GM21737 (cell line): ENCODE results near the gene GIGYF1.
"Not testable (repeated sequence)": the region's sequence is repeated elsewhere in the genome, so short reads cannot be mapped to it uniquely, and the experiment has no call there.

Source experiments
- ATAC-seq: cut with Tn5 transposase; IDR thresholded peaks from one replicate; pipeline ENCODE4 v1.9.1; 2021; ENCODE audit warnings: mild to moderate bottlenecking, moderate library complexity; ENCODE audit not compliant: unreplicated experiment

GIGYF1 gene

DNA sequence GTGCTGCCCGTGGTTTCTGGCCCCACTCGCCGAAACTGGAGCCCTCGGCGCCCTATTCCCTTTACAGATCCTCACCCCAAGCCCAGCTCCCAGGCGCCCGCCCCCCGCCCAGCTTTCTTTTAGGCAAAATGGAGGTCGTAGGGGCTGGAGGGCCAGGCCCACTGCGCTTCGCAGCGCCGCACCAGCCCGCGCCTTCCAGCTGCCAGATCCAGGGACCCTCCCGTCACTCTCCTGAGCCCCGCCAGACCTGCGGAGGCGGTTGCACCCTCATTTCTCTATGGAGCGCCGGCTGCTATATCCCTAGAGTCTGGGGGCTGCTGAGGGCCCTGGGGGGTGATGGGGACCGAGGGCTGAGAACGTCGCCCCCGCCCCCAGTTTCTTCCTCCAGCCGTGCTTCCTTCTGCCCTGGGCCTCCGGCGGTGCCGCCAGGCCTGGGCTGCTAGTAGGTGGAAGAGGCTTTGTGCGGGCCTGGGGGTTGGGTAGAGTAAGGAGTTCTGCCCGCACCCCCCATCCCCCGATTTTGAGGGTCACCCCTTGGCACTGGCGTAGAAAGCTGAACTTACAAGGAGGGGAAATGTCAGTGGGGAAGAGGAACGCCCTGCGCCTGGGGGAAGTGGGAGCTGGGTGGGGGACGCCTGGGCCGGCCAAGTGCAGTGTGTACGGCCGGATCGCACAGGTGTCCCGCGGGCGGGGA lies 19.5 kb downstream of the GIGYF1 start:
- no peak for ATAC-seq

DNA sequence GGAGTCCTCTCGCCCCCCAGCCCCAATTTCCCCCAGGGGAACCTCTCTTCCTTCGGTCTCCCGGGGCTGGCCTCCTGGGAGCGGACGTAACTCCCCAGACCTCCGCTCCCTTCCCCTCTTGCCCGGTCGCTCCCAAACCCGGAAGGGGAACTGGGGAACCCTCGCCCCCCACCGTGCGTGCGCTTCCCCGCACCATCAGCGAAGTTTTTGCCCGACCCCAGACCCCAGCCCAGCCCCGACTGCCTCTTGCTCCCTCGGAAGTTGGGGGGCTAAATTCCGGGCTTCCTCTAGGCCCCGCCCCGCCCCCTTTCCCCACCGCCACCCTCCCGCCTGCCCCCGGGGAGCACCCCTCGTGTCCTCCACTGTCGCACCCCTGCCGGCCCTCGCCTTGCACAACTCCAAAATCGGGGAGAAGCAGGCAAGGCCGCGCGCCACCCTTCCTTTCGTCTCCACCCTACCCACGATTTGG lies 20.1 kb downstream of the GIGYF1 start:
- peak; percentile 0 for ATAC-seq

DNA sequence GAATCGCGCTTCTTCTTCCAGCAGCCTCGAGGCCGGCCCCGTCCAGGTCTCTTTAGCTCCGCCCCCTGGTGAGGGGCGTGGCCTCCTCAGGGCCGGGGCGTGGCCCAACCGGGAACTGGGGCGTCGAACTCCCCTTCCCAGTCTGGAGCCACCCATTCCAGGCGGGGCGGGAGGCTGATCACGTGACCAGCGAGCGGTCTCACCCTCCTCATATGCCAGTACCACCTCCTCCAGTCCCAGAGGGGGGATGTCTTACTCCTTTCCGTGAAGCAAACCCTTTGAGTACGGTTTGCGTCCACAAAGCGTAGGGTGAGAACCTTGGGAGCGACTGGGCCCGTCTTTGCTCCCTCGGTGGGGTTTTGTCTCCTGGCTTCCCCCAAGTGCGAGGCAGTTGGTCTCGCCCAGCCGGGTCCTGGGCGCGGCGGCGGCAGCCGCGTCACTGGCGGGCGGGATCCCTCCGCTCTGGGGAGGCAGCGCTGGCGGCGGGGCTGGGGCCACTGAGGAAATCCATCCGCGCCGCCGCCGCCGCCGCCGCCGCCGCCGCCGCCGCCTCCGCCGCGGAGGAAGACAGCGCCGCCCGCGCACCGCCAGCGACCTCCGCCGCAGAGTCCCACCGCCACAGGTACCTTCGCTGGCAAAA lies 20.6 kb downstream of the GIGYF1 start, which contains the start of gene GNB2:
TSS of gene GNB2 (plus strand) at position 439 of the 640 bp plus-strand sequence. CDS start 2,526 bp downstream, outside the sequence.
- peak; percentile 51 for ATAC-seq

DNA sequence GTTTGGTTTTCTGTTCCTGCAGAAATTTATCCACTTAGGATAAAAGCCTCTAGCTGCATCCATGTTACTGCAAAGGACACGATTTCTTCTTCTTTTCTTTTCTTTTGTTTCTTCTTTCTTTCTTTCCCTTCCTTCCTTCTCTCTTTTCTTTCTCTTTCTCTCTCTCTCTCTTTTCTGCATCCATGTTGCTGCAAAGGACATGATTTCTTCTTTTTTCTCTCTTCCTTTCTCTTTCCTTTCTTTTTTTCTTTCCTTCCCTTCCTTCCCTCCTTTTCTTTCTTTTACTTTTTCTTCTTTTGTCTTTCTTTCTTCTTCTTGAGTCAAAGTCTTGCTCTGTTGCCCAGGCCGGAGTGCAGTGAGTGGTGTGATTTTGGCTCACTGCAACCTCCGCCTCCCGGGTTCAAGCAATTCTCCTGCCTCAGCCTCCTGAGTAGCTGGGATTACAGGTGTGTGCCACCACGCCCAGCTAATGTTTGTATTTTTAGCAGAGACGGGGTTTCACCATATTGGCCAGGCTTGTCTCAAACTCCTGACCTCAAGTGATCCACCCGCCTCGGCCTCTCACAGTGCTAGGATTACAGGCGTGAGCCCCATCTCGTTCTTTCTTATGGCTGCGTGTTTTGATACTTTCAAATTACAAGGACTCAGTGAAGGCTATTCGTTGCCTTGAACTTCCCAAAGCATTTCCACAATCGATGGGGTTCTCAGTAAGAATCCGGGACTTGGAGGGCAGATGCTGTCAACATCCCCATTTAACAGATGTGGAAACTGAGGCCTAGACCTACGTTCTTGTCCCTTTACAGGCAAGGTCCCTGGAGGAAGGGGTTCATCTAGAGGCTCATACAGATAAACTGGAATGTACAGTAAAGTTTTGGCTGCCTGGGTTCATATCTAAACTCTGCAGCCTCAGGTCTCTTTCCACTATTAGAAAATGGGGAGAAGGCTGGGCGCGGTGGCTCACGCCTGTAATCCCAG lies 22.4 kb downstream of the GIGYF1 start:
- no peak for ATAC-seq

DNA sequence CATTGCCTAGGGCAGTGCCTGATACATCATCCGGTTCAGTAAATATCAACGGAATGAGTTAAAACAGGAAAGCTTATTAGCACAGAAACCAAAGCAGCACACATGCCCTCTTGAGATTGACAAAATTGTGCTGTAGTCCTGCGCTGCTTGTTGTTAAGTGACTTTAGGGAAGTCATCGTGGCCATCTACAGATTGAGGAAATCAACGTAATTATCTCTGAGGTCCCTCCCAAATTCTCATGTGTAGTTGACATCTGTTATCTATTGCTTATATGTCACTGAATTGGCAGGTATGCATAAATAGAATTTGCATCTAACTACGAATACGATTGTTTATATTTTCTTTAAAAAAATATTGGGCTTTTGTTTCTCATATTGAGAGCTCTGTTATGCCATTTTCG lies 24.0 kb downstream of the GIGYF1 start:
- ATAC-seq = no peak

DNA sequence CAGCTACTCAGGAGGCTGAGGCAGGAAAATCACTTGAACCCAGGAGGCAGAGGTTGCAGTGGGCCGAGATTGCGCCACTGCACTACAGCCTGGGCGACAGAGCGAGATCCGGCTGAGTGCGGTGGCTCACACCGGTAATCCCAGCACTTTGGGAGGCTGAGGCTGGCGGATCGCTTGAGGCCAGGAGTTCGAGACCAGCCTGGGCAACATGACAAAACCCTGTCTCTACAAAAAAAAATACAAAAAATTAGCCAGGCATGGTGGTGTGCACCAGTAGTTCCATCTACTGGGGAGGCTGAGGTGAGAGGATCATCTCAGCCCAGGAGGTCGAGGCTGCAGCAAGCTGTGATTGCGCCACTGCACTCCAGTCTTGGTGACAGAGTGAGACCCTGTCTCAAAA lies 24.9 kb downstream of the GIGYF1 start:
- ATAC-seq = not testable (repeated sequence)

DNA sequence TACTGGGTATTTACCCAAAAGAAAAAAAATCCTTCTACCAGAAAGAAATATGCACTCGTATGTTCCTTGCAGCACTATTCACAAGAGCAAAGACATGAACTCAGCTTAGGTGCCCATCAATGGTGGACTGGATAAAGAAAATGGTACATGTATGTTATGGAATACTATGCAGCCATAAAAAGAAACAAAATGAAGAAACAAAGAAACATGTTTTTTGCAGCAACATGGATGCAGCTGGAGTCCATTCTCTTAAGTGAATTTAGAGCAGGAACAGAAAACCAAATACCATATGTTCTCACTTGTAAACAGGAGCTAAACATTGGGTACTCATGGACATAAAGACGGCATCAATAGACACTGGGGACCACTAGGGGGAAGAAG lies 26.0 kb downstream of the GIGYF1 start:
- ATAC-seq = no peak

DNA sequence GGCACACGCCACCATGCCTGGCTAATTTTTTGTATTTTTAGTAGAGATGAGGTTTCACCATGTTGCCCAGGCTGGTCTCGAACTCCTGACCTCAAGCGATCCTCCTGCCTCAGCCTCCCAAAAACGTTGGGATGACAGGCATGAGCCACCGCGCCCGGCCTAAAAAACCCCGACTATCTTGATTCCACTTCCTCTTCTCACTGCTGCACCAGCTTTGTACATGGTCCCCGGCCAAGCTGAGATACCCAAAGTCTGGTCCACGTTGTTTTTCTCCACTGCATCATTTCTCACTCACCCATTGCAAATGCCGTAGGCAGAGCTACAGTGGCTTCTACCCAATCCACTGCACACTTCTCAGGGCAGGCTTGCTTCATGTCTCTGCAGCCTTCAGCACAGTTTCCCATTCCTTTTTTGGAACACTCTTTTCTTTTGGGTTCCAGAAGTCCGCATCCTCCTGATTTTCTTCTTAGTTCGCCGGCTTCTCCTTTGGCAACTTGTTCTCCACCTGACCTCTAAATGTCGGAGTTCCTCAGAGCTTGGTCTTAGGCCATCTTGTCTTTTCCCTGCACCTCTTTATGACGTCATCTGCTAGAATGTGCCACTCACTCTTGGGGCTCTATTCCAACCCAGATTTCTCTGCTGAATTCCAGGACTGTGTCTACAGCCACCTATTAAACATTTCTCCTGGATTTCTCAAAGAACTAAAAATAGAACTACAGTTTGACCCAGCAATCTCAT lies 26.6 kb downstream of the GIGYF1 start:
- no peak for ATAC-seq

DNA sequence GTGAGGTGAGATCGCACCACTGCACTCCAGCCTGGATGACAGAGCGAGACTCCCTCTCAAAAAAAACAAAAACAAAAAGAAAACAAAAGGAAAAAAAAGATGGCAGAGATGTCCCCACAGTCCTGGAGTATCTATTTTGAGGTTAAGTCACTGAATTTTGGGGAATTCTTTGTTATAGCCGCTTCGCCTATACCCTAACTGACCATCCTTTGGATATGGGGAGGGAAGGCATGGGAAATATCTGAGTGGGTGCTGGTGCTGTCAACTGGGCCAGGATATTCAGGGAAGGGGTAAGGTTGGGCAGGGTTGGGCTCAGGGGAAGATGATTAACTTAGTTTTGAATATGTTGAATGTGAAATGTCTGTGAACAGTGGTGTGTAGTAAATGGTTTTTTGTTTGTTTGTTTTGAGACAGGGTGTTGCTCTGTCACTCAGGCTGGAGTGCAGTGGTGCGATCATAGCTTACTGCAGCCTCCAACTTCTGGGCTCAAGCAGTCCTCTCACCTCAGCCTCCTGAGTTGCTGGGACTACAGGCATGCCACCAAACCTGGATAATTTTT lies 28.8 kb downstream of the GIGYF1 start:
- no peak for ATAC-seq

DNA sequence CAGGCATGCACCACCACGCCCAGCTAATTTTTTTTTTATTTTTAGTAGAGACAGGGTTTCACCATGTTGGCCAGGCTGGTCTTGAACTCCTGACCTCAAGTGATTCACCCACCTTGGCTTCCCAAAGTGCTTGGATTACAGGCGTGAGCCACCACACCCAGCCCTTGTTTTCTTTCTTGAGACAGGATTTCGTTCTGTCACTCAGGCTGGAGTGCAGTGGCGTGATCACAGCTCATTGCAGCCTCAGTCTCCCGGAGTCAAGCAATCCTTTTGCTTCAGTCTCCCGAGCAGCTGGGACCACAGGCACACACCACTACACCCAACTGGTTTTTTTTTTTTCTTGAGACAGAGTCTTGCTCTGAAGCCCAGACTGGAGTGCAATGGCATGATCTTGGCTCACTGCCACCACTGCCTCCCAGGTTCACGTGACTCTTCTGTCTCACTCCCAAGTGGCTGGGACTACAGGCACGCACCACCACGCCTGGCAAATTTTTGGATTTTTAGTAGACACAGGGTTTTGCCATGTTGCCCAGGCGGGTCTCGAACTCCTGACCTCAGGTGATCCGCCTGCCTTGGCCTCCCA lies 31.8 kb downstream of the GIGYF1 start:
- not testable (repeated sequence) for ATAC-seq

DNA sequence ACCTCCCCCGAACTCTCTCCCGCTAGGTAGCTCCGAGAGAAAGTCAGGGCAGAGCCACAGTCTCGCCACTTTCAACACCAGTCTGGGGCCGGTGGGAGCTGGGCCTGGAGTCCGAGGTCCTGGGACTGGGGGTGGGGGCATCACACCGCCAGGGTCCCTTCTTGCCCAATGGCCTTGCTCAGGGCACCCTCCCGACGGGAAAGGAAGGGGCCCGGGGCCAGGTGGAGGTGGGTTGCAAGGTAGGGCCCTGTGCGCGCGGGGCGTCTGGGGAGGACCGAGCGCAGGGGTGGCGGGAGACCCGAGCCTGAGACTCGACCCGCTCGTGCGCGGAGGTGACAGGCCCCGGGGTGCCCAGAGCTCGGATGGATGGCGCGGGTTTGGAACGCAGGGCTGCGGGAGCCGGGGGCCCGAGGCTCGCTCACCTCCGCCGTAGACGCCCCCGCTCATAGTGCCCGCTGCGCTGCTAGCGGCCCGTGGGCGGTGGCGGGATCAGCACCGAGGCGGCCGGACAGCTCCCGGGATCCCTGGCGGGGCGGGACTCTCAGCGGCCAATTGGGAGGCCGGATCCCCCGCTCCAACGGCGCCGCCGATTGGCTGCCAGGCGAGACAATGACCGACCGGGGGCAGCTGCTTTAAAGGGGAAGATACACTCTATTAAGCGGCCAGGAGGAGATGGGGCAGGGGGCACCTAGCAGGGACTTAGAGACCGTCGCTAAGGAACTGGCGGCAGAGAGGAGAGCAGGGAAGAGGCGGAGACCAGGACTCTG lies 38.0 kb downstream of the GIGYF1 start, which contains the start of gene ACTL6B:
TSS of gene ACTL6B (minus strand) at position 541 of the 767 bp plus-strand sequence. CDS start at position 447, 94 bp downstream.
- no peak for ATAC-seq

DNA sequence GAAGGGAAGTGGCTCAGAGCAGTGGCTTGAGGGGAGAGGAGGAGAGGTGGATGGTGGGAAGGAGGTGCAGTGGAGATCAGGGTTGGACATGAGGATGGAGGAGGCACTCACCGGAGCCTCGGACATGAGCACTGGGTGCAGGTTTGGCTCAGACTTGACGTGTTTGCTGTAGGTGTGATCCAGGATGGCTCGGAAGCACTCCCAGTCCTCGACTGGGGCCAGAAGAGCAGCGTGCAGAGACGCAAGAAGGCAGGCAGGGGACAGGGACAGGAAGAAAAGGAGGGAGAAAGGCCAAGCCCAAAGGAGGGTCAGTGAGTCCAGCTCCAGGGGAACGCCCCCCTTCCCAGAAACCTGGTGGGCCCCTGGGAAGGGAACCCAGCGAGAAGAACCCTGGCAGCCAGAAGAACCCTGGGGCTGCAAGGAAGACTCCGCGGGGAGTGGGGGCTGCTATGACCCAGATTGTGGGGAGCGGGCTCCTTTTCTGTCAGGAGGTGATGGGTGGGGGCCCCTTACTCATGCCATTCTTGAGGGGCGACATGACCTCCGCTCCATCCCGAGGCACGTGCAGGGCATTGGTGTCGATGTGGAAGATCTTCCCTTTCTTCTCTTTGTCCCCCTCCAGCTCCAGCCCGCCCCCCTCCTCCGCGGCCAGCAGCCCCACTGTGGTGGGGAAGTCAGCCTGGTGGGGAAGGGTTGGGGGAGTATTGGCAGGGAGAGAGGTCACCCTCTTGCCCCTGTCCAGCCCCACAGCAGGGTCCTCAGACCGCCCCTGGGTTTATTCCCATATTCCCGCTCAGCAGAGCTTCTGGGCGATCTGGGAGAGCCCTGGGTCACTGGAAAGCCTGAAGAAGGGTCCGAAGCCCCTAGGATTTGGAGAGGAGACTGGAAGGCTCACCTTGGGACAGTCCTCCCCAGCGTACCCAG lies 38.9 kb downstream of the GIGYF1 start:
- no peak for ATAC-seq

DNA sequence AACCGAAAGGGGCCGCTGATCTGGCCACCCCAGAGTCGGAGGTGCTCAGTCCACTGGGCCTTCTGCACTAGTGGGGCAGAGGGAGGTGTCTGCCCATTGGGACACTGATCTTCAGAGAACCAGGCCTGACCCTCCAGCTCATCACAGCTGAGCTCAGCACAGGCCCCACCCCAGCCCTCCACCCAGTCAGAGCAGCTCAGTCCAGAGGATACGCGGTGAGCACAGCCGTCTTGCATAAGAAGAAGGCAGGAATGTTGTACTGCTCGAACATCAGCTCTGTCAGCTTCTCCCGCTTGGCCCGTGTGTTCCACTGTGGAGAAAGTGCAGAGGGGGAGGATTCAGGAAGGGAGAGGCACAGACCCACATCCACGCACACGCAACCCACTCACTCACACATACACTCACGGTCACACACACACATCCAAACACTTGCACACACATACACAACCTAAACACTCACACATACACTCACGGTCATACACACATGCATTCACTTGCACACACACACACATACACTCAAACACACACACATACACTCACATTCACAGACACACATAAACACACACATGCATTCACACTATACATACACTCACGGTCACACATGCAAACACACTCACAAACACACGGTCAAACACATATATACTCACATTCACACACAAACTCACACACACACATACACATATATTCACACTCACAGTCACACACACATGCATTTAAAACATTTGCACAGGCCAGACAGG lies 44.1 kb downstream of the GIGYF1 start:
- ATAC-seq = no peak

DNA sequence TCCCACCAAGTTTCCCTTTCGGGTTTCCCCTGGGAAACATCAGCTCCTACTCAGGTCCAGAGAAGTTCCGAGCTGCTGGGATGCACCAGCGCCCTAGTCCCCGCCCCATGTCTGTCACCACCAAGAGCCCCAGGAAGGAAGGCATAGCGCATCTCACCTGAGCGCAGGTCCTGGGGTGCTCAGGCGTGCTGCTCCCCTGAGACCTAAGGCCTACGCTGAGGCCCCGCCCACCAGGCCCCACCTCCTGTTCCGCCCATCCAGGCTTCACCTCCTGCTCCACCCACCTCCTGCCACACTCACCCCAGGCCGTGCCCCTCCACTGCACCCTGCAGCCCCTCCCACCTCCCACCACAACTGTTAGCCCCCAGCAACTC lies 51.5 kb downstream of the GIGYF1 start:
- no peak for ATAC-seq

DNA sequence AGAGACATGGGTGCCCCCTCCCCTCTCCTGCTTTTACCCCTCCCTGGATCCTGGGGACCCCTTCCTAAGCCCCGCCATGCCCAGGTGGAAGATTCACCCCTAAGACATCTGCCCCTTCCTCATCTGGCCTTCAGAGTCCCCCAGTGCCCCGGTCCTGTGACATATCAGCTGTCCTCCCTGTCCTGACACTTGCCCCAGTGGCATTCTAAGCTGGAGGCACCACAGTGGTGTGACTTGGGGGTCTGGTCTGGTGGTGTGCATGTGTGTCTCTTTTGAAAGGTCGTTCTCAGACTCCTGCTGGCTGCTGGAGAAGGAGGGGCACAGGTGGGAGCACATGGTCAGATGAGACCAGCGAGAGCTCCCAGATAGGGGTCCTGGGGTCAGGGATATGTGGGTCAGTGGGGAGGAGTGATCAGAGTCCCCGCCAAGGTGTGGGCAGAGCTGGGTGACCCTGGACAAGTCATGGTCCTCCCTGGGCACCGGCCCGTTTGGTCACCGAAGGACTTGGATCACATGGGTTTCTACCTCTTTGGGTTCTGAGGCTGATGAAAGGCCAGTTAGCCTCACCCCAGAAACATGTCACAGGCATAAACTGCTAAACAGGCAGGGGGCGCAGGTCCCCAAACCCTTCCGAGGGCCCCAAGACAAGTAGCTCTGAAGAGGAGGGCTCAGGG lies 52.1 kb downstream of the GIGYF1 start:
- no peak for ATAC-seq

DNA sequence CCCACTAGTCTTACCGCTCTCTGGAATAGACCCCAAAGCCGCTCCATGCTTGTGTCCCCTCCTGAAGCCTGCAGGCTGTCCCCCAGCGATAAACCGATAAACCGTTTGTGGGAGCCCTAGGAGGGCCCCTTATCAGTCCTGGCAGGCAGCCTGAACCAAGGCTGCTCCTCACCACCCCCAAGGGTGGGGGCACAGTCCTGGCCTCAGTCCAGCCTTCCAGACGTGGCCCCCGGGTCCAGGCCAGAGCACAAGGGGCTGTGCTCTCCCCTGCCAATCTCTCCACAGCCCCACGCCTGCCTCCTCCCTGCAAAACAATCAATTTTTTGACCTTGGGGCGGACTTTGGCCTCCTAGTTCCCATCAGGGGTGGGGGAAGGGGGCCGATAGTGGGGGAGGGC lies 52.6 kb downstream of the GIGYF1 start, which contains the start of gene TFR2:
TSS of gene TFR2 (minus strand) at position 90 of the 397 bp plus-strand sequence. CDS start at position 47, 43 bp downstream.
- no peak for ATAC-seq
